Neural cell (in vitro differentiated cells): ENCODE results near the gene RAD51AP2. TPM values are rescaled to one million over a fixed set of nuclear protein-coding genes. Genes with fewer than 3 reads are reported as not detected.

Source experiments
- H2AFZ ChIP-seq: fragments of 200-600, 300-800 bp; sonication (generic), shearing (Covaris generic); 2 replicates; pipeline ENCODE4 v1.6.0; 2014; ENCODE audit warnings: low read depth, mild to moderate bottlenecking, antibody characterized with exemption, low read length, moderate library complexity
- H3F3A ChIP-seq: fragments of 200-600 bp; shearing (Covaris generic); 2 replicates; pipeline ENCODE4 v1.6.1; 2016; ENCODE audit warnings: mild to moderate bottlenecking, moderate library complexity, mixed read lengths, antibody characterized with exemption, low read length; ENCODE audit not compliant: insufficient read depth, poor library complexity, severe bottlenecking
- H3K27ac ChIP-seq: fragments of 200-600, 300-800 bp; sonication (generic), shearing (Covaris generic); 2 replicates; pipeline ENCODE4 v1.5.1; 2014; ENCODE audit warnings: mild to moderate bottlenecking, low read length, moderate library complexity
- H3K27me3 ChIP-seq: fragments of 300-800, 200-600 bp; sonication (generic), shearing (Covaris generic); 2 replicates; pipeline ENCODE4 v1.6.0; 2014; ENCODE audit warnings: mild to moderate bottlenecking, low read depth, low read length, moderate library complexity; ENCODE audit not compliant: insufficient read depth
- H3K36me3 ChIP-seq: fragments of 300-800, 200-600 bp; sonication (generic), shearing (Covaris generic); 2 replicates; pipeline ENCODE4 v1.5.1; 2014; ENCODE audit warnings: mild to moderate bottlenecking, antibody characterized with exemption, low read length, moderate library complexity; ENCODE audit not compliant: insufficient read depth
- H3K4me2 ChIP-seq: fragments of 300-800, 200-600 bp; sonication (generic), shearing (Covaris generic); 2 replicates; pipeline ENCODE4 v1.6.0; 2014; ENCODE audit warnings: mild to moderate bottlenecking, low read length
- H3K4me3 ChIP-seq: fragments of 300-800, 200-600 bp; sonication (generic), shearing (Covaris generic); 2 replicates; pipeline ENCODE4 v1.5.1; 2014; ENCODE audit warnings: mild to moderate bottlenecking, low read length, moderate library complexity
- H3K79me2 ChIP-seq: fragments of 200-600 bp; shearing (Covaris generic); replicated peaks from 2 replicates; pipeline ENCODE4 v1.6.0; 2014; ENCODE audit warnings: mild to moderate bottlenecking, low read length, moderate library complexity; ENCODE audit not compliant: insufficient read depth
- H3K9ac ChIP-seq: fragments of 300-800, 200-600 bp; sonication (generic), shearing (Covaris generic); 2 replicates; pipeline ENCODE4 v1.6.1; 2016; ENCODE audit warnings: mild to moderate bottlenecking, low read length, mixed read lengths
- H3K9me2 ChIP-seq: fragments of 200-600 bp; shearing (Covaris generic); 2 replicates; pipeline ENCODE4 v1.6.1; 2016; ENCODE audit warnings: mild to moderate bottlenecking, low read length, mixed read lengths; ENCODE audit not compliant: insufficient read depth
- H3K9me3 ChIP-seq: fragments of 200-600, 300-800 bp; sonication (generic), shearing (Covaris generic); 2 replicates; pipeline ENCODE4 v1.6.1; 2016; ENCODE audit warnings: mild to moderate bottlenecking, mixed run types, low read length, moderate library complexity, mixed read lengths
- H4K20me1 ChIP-seq: fragments of 200-600 bp; shearing (Covaris generic); 2 replicates; pipeline ENCODE4 v1.6.1; 2016; ENCODE audit warnings: mild to moderate bottlenecking, mixed run types; ENCODE audit not compliant: insufficient read depth
- EP300 ChIP-seq: fragments of 450-650 bp; conservative IDR thresholded peaks from 2 replicates; pipeline ENCODE4 v1.6.1; 2014; ENCODE audit warnings: antibody characterized with exemption, mild to moderate bottlenecking, moderate library complexity; ENCODE audit not compliant: poor library complexity, severe bottlenecking
- EZH2 ChIP-seq: fragments of 200-600, 300-800 bp; shearing (Covaris generic), sonication (generic); IDR thresholded peaks from 2 replicates; pipeline ENCODE4 v1.6.1; 2014; ENCODE audit warnings: antibody characterized with exemption, low read length, borderline replicate concordance, mild to moderate bottlenecking; ENCODE audit not compliant: insufficient read depth, poor library complexity, severe bottlenecking
- MXI1 ChIP-seq: fragments of 450-650 bp; conservative IDR thresholded peaks from 2 replicates; pipeline ENCODE4 v1.6.1; 2014; ENCODE audit warnings: antibody characterized with exemption, mild to moderate bottlenecking; ENCODE audit not compliant: poor library complexity, severe bottlenecking
- POLR2AphosphoS5 ChIP-seq: IDR thresholded peaks from 2 replicates; pipeline ENCODE4 v1.6.1; 2012
- RAD21 ChIP-seq: fragments of 450-650 bp; conservative IDR thresholded peaks from 2 replicates; pipeline ENCODE4 v1.6.1; 2014; ENCODE audit warnings: antibody characterized with exemption, mild to moderate bottlenecking, moderate library complexity
- SMC3 ChIP-seq: fragments of 450-650 bp; conservative IDR thresholded peaks from 2 replicates; pipeline ENCODE4 v1.6.1; 2014; ENCODE audit warnings: antibody characterized with exemption, mild to moderate bottlenecking, moderate library complexity; ENCODE audit not compliant: poor library complexity
- TAF1 ChIP-seq: IDR thresholded peaks from 2 replicates; pipeline ENCODE4 v1.6.1; 2012; ENCODE audit warnings: low read depth
- polyA plus RNA-seq: library from polyadenylated mRNA; depleted of rRNA; stranded (reverse); fragments of >200 nt; gene quantifications from 2 replicates; pipeline ENCODE4 v1.2.3, GENCODE V29; 2014
- TF ChIP-seq, protein P1 (sequence below): fragments of 450-650 bp; IDR thresholded peaks from 2 replicates; pipeline ENCODE4 v1.5.1; 2014; ENCODE audit warnings: antibody characterized with exemption, mild to moderate bottlenecking, moderate library complexity; ENCODE audit not compliant: poor library complexity, severe bottlenecking
- TF ChIP-seq, protein P2 (sequence below): IDR thresholded peaks from 2 replicates; pipeline ENCODE4 v1.6.1; 2012; ENCODE audit warnings: borderline replicate concordance

RAD51AP2 gene
- polyA plus RNA-seq, 1 donor from 2014 or later, result 0.54 TPM

DNA sequence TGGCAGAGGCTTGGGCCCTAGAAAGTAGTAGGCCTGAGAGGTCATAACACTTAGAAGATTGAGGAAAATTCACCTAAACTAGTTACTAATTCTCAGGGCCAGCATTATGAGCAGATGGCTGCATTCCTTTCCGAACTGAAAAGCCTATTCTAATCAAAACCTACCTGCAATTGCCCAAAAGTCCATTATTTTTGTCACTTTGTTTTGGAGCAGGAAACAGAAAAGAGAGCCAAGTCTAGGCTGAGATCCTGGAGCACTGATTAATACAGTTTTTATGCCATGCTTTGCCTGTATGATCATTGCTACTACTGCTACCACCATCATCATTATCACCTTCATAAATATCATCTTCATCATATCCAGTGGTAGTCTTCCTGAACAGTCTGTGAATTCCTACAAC lies 36.9 kb upstream of the RAD51AP2 start:
- Histone ChIP-seq H3K79me2 (no peaks in the 10 kb centered on the region), H2AFZ (no peak overlapping the region), H3K4me3 (no peak overlapping the region), H3K9ac (no peak overlapping the region), H3K9me3 (no peaks in the 10 kb centered on the region), H4K20me1 (no peaks in the 10 kb centered on the region), H3K27ac (no peak overlapping the region), H3F3A (no peaks in the 10 kb centered on the region), H3K27me3 (no peaks in the 10 kb centered on the region), H3K9me2 (no peaks in the 10 kb centered on the region), H3K36me3 (no peaks in the 10 kb centered on the region), H3K4me2 (no peak overlapping the region)
- TF ChIP-seq TAF1, result no peak
- no peak for TF ChIP-seq RAD21
- TF ChIP-seq, protein P1, sequence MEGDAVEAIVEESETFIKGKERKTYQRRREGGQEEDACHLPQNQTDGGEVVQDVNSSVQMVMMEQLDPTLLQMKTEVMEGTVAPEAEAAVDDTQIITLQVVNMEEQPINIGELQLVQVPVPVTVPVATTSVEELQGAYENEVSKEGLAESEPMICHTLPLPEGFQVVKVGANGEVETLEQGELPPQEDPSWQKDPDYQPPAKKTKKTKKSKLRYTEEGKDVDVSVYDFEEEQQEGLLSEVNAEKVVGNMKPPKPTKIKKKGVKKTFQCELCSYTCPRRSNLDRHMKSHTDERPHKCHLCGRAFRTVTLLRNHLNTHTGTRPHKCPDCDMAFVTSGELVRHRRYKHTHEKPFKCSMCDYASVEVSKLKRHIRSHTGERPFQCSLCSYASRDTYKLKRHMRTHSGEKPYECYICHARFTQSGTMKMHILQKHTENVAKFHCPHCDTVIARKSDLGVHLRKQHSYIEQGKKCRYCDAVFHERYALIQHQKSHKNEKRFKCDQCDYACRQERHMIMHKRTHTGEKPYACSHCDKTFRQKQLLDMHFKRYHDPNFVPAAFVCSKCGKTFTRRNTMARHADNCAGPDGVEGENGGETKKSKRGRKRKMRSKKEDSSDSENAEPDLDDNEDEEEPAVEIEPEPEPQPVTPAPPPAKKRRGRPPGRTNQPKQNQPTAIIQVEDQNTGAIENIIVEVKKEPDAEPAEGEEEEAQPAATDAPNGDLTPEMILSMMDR, result no peak
- no peak for TF ChIP-seq POLR2AphosphoS5
- TF ChIP-seq, protein P2, sequence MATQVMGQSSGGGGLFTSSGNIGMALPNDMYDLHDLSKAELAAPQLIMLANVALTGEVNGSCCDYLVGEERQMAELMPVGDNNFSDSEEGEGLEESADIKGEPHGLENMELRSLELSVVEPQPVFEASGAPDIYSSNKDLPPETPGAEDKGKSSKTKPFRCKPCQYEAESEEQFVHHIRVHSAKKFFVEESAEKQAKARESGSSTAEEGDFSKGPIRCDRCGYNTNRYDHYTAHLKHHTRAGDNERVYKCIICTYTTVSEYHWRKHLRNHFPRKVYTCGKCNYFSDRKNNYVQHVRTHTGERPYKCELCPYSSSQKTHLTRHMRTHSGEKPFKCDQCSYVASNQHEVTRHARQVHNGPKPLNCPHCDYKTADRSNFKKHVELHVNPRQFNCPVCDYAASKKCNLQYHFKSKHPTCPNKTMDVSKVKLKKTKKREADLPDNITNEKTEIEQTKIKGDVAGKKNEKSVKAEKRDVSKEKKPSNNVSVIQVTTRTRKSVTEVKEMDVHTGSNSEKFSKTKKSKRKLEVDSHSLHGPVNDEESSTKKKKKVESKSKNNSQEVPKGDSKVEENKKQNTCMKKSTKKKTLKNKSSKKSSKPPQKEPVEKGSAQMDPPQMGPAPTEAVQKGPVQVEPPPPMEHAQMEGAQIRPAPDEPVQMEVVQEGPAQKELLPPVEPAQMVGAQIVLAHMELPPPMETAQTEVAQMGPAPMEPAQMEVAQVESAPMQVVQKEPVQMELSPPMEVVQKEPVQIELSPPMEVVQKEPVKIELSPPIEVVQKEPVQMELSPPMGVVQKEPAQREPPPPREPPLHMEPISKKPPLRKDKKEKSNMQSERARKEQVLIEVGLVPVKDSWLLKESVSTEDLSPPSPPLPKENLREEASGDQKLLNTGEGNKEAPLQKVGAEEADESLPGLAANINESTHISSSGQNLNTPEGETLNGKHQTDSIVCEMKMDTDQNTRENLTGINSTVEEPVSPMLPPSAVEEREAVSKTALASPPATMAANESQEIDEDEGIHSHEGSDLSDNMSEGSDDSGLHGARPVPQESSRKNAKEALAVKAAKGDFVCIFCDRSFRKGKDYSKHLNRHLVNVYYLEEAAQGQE, result no peak
- TF ChIP-seq SMC3, result no peak
- no peak for TF ChIP-seq EP300
- no peak for TF ChIP-seq MXI1
- TF ChIP-seq EZH2, result no peak

DNA sequence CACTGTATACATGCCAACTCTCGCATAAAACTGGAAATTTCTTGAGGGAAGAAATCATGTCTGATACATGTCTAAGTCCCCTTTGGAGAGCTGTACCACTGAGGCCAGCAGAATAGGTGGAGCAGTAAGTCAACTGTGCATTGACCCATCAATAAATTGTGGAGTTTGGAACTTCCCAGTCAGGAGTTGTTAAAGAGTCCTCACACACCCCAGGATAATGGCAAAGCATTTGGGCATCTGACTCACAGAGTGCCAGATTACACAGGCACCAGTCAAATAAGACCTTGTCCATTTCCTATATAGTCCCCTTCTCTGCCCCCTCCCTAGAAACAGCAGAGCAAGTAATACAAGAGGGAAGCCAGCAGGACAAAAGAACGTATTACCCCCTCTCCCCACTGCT lies 32.7 kb upstream of the RAD51AP2 start:
- Histone ChIP-seq H3K9me2 (no peaks in the 10 kb centered on the region), H3F3A (no peaks in the 10 kb centered on the region), H3K4me3 (no peak overlapping the region), H3K4me2 (no peak overlapping the region), H3K79me2 (no peaks in the 10 kb centered on the region), H2AFZ (no peak overlapping the region), H3K9me3 (no peaks in the 10 kb centered on the region), H3K27ac (no peak overlapping the region), H3K9ac (no peak overlapping the region), H3K36me3 (no peaks in the 10 kb centered on the region), H4K20me1 (no peaks in the 10 kb centered on the region), H3K27me3 (no peaks in the 10 kb centered on the region)
- TF ChIP-seq EP300, result no peak

DNA sequence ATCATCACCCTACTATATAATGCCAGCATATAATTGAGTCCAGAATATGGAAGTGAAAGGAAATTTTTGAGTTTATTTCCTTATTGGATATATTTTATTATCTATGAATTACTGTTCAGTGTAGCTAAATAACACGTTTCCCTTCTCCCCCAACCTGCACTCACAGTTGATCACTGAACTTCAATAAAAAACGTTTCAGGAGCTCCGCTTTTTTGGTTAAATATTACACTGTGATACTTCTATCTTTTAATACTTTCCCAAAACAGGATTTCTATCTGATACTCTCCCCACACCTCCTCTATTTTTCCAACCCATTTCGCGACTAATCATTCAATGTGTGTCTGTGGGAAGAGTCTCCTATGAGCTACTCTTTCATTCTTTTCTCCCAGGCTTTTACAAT lies 29.5 kb upstream of the RAD51AP2 start:
- Histone ChIP-seq H3K9ac (no peak overlapping the region), H4K20me1 (no peaks in the 10 kb centered on the region), H3K9me2 (no peaks in the 10 kb centered on the region), H3K9me3 (no peaks in the 10 kb centered on the region), H2AFZ (no peak overlapping the region), H3K27ac (no peak overlapping the region), H3K4me2 (no peak overlapping the region), H3F3A (no peaks in the 10 kb centered on the region), H3K27me3 (peaks cover 28% of the 10 kb centered on the region), H3K79me2 (peaks cover 9% of the 10 kb centered on the region), H3K4me3 (no peak overlapping the region), H3K36me3 (no peaks in the 10 kb centered on the region)
- TF ChIP-seq EP300, result no peak
